HepG2 (cell line): ENCODE measurements around the gene AQP10. TPM values are rescaled to one million over a fixed set of nuclear protein-coding genes. Genes with fewer than 3 reads are reported as not detected.

ENCODE experiments used
- AGO1 ChIP-seq: fragments of 200-400 bp; formaldehyde crosslinking; IDR thresholded peaks from 2 replicates; pipeline ENCODE4 v1.6.1; 2017; ENCODE audit warnings: mild to moderate bottlenecking, low read depth, low read length, moderate library complexity; ENCODE audit not compliant: poor library complexity, severe bottlenecking
- ARID3A ChIP-seq: IDR thresholded peaks from 2 replicates; pipeline ENCODE4 v1.6.1; 2012; ENCODE audit warnings: low read depth, low read length, improper control_type of control experiment
- ARNT ChIP-seq: fragments of 450-650 bp; IDR thresholded peaks from 2 replicates; pipeline ENCODE4 v1.6.1; 2017
- ATF7 ChIP-seq, 2 experiments: fragments of 450-650 bp in 1 of 2; sonication (generic) in 1 of 2; formaldehyde crosslinking in 1 of 2; IDR thresholded peaks; 2 replicates each; pipeline versions ENCODE4 v1.4.0 to v1.6.1; 2016 to 2020; ENCODE audit warnings: antibody characterized with exemption in 1 of 2, mild to moderate bottlenecking in 1 of 2, missing genetic modification reagents in 1 of 2
- BCLAF1 ChIP-seq: fragments of 450-650 bp; IDR thresholded peaks from 2 replicates; pipeline ENCODE4 v1.6.1; 2017; ENCODE audit warnings: mild to moderate bottlenecking
- CCDC6 ChIP-seq: sonication (generic); formaldehyde crosslinking; IDR thresholded peaks from 2 replicates; pipeline ENCODE4 v1.8.1; 2022; ENCODE audit warnings: mild to moderate bottlenecking, missing genetic modification reagents, moderate library complexity
- CTCF ChIP-seq: sonication (generic); formaldehyde crosslinking; IDR thresholded peaks from 2 replicates; pipeline ENCODE4 v1.5.0; 2020; ENCODE audit warnings: mild to moderate bottlenecking, missing genetic modification reagents, moderate library complexity
- KLF11 ChIP-seq: IDR thresholded peaks from 2 replicates; pipeline ENCODE4 v1.6.1; 2016; ENCODE audit warnings: missing compliant biosample characterization
- MYC ChIP-seq: sonication (generic); formaldehyde crosslinking; IDR thresholded peaks from 2 replicates; pipeline ENCODE4 v1.9.0; 2021; ENCODE audit warnings: missing genetic modification reagents, borderline replicate concordance
- RBM39 ChIP-seq: fragments of 200-400 bp; formaldehyde crosslinking; IDR thresholded peaks from one replicate; pipeline ENCODE4 v1.6.1; 2018; ENCODE audit warnings: antibody characterized with exemption, mild to moderate bottlenecking, low read depth, low read length; ENCODE audit not compliant: poor library complexity, severe bottlenecking
- RFX3 ChIP-seq: IDR thresholded peaks from 2 replicates; pipeline ENCODE4 v1.6.1; 2016; ENCODE audit warnings: missing biosample characterization, missing genetic modification reagents
- SNAPC2 ChIP-seq: sonication (generic); formaldehyde crosslinking; IDR thresholded peaks from 2 replicates; pipeline ENCODE4 v1.8.1; 2022; ENCODE audit warnings: mild to moderate bottlenecking, missing genetic modification reagents
- SP2 ChIP-seq: sonication (generic); formaldehyde crosslinking; IDR thresholded peaks from 2 replicates; pipeline ENCODE4 v1.5.1; 2020; ENCODE audit warnings: mild to moderate bottlenecking, missing genetic modification reagents
- ZBTB39 ChIP-seq: sonication (generic); formaldehyde crosslinking; IDR thresholded peaks from 2 replicates; pipeline ENCODE4 v1.5.0; 2020; ENCODE audit warnings: missing genetic modification reagents
- ZNF549 ChIP-seq: sonication (generic); formaldehyde crosslinking; IDR thresholded peaks from 2 replicates; pipeline ENCODE4 v1.5.0; 2020; ENCODE audit warnings: missing genetic modification reagents
- ZNF781 ChIP-seq: sonication (generic); formaldehyde crosslinking; IDR thresholded peaks from 2 replicates; pipeline ENCODE4 v1.5.1; 2020; ENCODE audit warnings: borderline replicate concordance, mild to moderate bottlenecking, missing genetic modification reagents; ENCODE audit errors: not compliant biosample characterization
- ZNF782 ChIP-seq: sonication (generic); formaldehyde crosslinking; IDR thresholded peaks from 2 replicates; pipeline ENCODE4 v1.4.0; 2020; ENCODE audit warnings: missing genetic modification reagents, mild to moderate bottlenecking, borderline replicate concordance
- ZNF879 ChIP-seq: sonication (generic); formaldehyde crosslinking; IDR thresholded peaks from 2 replicates; pipeline ENCODE4 v1.8.1; 2023; ENCODE audit warnings: missing genetic modification reagents
- ZSCAN9 ChIP-seq: IDR thresholded peaks from 2 replicates; pipeline ENCODE4 v1.6.1; 2016; ENCODE audit warnings: borderline replicate concordance
- polyA plus RNA-seq, 8 experiments: library from polyadenylated mRNA; depleted of rRNA in 3 of 8; stranded (reverse) in 7 of 8; unstranded in 1 of 8; fragments of >200 nt; fragmentation: Illumina TruSeq in 4 of 8; extraction: Trizol in 4 of 8; gene quantifications; 2 replicates each; pipeline versions ENCODE4 v1.2.1 to v1.2.3, GENCODE V29; 2011 to 2016; ENCODE audit warnings: low read depth in 4 of 8, missing spikeins in 1 of 8, mixed read lengths in 1 of 8; ENCODE audit not compliant: insufficient read depth in 1 of 8
- total RNA-seq, 5 experiments: library from RNA; depleted of rRNA; stranded (reverse); fragments of >200 nt; fragmentation: Illumina TruSeq; extraction: Trizol; gene quantifications; 2 replicates each; pipeline ENCODE4 v1.2.3, GENCODE V29; 2016; ENCODE audit warnings: low read depth in 1 of 5

Gene AQP10
- total and polyA plus RNA-seq, 2 of the 13 experiments (the other 11 are each of a cell fraction or from before 2014, with no cell fraction given): 0.30 TPM; not detected in 1

- TF ChIP-seq ZBTB39 (CRISPR knock-in tag) (no peak), ARID3A (no peak), ZNF879 (CRISPR knock-in tag) (no peak), ZNF782 (no peak), MYC (CRISPR knock-in tag) (no peak), AGO1 (no peak), CTCF (CRISPR knock-in tag) (no peak), RBM39 (no peak), SP2 (CRISPR knock-in tag) (no peak), SNAPC2 (no peak), RFX3 (no peak), ZNF781 (CRISPR knock-in tag) (no peak), ZSCAN9 (CRISPR knock-in tag) (no peak), ATF7 (IDR thresholded peaks at IDR 0.05) (no peak), ATF7 (CRISPR knock-in tag; IDR thresholded peaks at IDR 0.05) (no peak), ARNT (no peak), ZNF549 (CRISPR knock-in tag) (no peak), CCDC6 (CRISPR knock-in tag) (no peak; the same call in 1 of the 2 replicates), BCLAF1 (no peak), KLF11 (CRISPR knock-in tag) (no peak)
Observed at GRCh38 chr1:154334079-154335024, 13.5 kb downstream of the AQP10 start (continued).
